Loucy (cell line): ENCODE results near the gene PDLIM3.

ENCODE experiments used
- H2AFZ ChIP-seq: fragments of 200-600 bp; sonication (generic); 2 replicates; pipeline ENCODE4 v1.6.0; 2016; ENCODE audit warnings: antibody characterized with exemption, mild to moderate bottlenecking, low read length, moderate library complexity
- H3F3A ChIP-seq: fragments of 200-600 bp; 2 replicates; pipeline ENCODE4 v1.6.0; 2016; ENCODE audit warnings: antibody characterized with exemption, low read depth, mild to moderate bottlenecking
- H3K27me3 ChIP-seq: fragments of 200-600 bp; sonication (generic); 2 replicates; pipeline ENCODE4 v1.6.1; 2014; ENCODE audit warnings: low read length, mild to moderate bottlenecking; ENCODE audit not compliant: insufficient read depth, poor library complexity, severe bottlenecking
- H3K36me3 ChIP-seq: fragments of 200-600 bp; sonication (generic); 2 replicates; pipeline ENCODE4 v1.6.1; 2016; ENCODE audit warnings: low read length; ENCODE audit not compliant: insufficient read depth
- H3K4me1 ChIP-seq: fragments of 200-600 bp; sonication (generic); 2 replicates; pipeline ENCODE4 v1.5.1; 2014; ENCODE audit warnings: low read length, mild to moderate bottlenecking; ENCODE audit not compliant: insufficient read depth, poor library complexity, severe bottlenecking
- H3K4me2 ChIP-seq: fragments of 200-600 bp; sonication (generic); 2 replicates; pipeline ENCODE4 v1.6.0; 2014; ENCODE audit warnings: antibody characterized with exemption, low read length, low read depth, mild to moderate bottlenecking; ENCODE audit not compliant: poor library complexity, severe bottlenecking
- H3K4me3 ChIP-seq: fragments of 200-600 bp; sonication (generic); 2 replicates; pipeline ENCODE4 v1.5.1; 2014; ENCODE audit warnings: low read length, mild to moderate bottlenecking, mixed read lengths; ENCODE audit not compliant: poor library complexity, severe bottlenecking
- H3K79me2 ChIP-seq: fragments of 200-600 bp; sonication (generic); 2 replicates; pipeline ENCODE4 v1.6.1; 2014; ENCODE audit warnings: low read length; ENCODE audit not compliant: insufficient read depth
- H3K9ac ChIP-seq: fragments of 200-600 bp; sonication (generic); 2 replicates; pipeline ENCODE4 v1.6.0; 2014; ENCODE audit warnings: mild to moderate bottlenecking, low read depth, low read length, moderate library complexity; ENCODE audit not compliant: poor library complexity, severe bottlenecking
- H3K9me2 ChIP-seq: fragments of 200-600 bp; sonication (generic); replicated peaks from 2 replicates; pipeline ENCODE4 v1.6.1; 2016; ENCODE audit warnings: low read depth, low read length, mixed read lengths
- H3K9me3 ChIP-seq: fragments of 200-600 bp; sonication (generic); 2 replicates; pipeline ENCODE4 v1.6.1; 2014; ENCODE audit warnings: mild to moderate bottlenecking, antibody characterized with exemption, low read length, low read depth; ENCODE audit not compliant: insufficient read depth
- H4K20me1 ChIP-seq: fragments of 200-600 bp; sonication (generic); 2 replicates; pipeline ENCODE4 v1.6.0; 2014; ENCODE audit warnings: antibody characterized with exemption, low read length, mild to moderate bottlenecking; ENCODE audit not compliant: insufficient read depth, poor library complexity, severe bottlenecking
- CTCF ChIP-seq: fragments of 200-600 bp; sonication (generic); conservative IDR thresholded peaks from 2 replicates; pipeline ENCODE4 v1.5.1; 2014; ENCODE audit warnings: mild to moderate bottlenecking, antibody characterized with exemption, low read length
- EZH2phosphoT487 ChIP-seq: fragments of 200-600 bp; IDR thresholded peaks from 2 replicates; pipeline ENCODE4 v1.6.1; 2018; ENCODE audit warnings: antibody characterized with exemption, mild to moderate bottlenecking, moderate library complexity, borderline replicate concordance

Gene PDLIM3

GRCh38 chr4:185538806-185539205, 3.5 kb upstream of the PDLIM3 start:
- Histone ChIP-seq H3F3A (no peaks in the 10 kb centered on the region), H2AFZ (no peak overlapping the region), H3K9me3 (no peaks in the 10 kb centered on the region), H3K36me3 (no peaks in the 10 kb centered on the region), H3K79me2 (no peaks in the 10 kb centered on the region), H3K4me3 (no peak overlapping the region), H3K4me2 (no peak overlapping the region), H3K9me2 (no peaks in the 10 kb centered on the region), H4K20me1 (no peaks in the 10 kb centered on the region), H3K9ac (no peak overlapping the region), H3K27me3 (no peaks in the 10 kb centered on the region), H3K4me1 (no peaks in the 10 kb centered on the region)
- TF ChIP-seq EZH2phosphoT487, result no peak
- no peak for TF ChIP-seq CTCF

- Histone ChIP-seq H3K9me2 (no peaks in the 10 kb centered on the region), H3K36me3 (no peaks in the 10 kb centered on the region), H3K4me1 (no peaks in the 10 kb centered on the region), H3K79me2 (no peaks in the 10 kb centered on the region), H3K9me3 (no peaks in the 10 kb centered on the region), H2AFZ (no peak overlapping the region), H4K20me1 (no peaks in the 10 kb centered on the region), H3F3A (no peaks in the 10 kb centered on the region), H3K4me3 (no peak overlapping the region), H3K4me2 (no peak overlapping the region), H3K9ac (no peak overlapping the region), H3K27me3 (no peaks in the 10 kb centered on the region)
- TF ChIP-seq CTCF (no peak), EZH2phosphoT487 (no peak)
Measured at GRCh38 chr4:185536411-185536709, 1.1 kb upstream of the PDLIM3 start.

- no peaks in the 10 kb centered on the region for H3F3A ChIP-seq
- H3K9ac ChIP-seq, result no peak overlapping the region
- H3K9me3 ChIP-seq, result no peaks in the 10 kb centered on the region
- H3K4me2 ChIP-seq, result no peak overlapping the region
- no peak overlapping the region for H3K4me3 ChIP-seq
- H3K36me3 ChIP-seq, result no peaks in the 10 kb centered on the region
- no peaks in the 10 kb centered on the region for H3K9me2 ChIP-seq
- no peak overlapping the region for H2AFZ ChIP-seq
- TF ChIP-seq CTCF, result no peak
- TF ChIP-seq EZH2phosphoT487, result no peak
- no peaks in the 10 kb centered on the region for H3K27me3 ChIP-seq
- no peaks in the 10 kb centered on the region for H4K20me1 ChIP-seq
- no peaks in the 10 kb centered on the region for H3K79me2 ChIP-seq
- H3K4me1 ChIP-seq, result no peaks in the 10 kb centered on the region
Measured at GRCh38 chr4:185535612-185536410, 504 bp upstream of the PDLIM3 start.
